HG03575 (cell line): ENCODE data around the gene FSTL4.

Experiments
- ATAC-seq: cut with Tn5 transposase; IDR thresholded peaks from one replicate; pipeline ENCODE4 v1.9.1; 2021; ENCODE audit not compliant: unreplicated experiment, insufficient number of reproducible peaks, low FRiP score; ENCODE audit errors: extremely low read depth

Gene FSTL4

GRCh38 chr5:133612249-133612860 lies at the start of gene FSTL4:
Gene FSTL4, minus strand, starts transcription at chr5:133612541.
- no peak for ATAC-seq

- ATAC-seq, result no peak
Observed at GRCh38 chr5:133661389-133661788, 49.0 kb upstream of the FSTL4 start.

DNA sequence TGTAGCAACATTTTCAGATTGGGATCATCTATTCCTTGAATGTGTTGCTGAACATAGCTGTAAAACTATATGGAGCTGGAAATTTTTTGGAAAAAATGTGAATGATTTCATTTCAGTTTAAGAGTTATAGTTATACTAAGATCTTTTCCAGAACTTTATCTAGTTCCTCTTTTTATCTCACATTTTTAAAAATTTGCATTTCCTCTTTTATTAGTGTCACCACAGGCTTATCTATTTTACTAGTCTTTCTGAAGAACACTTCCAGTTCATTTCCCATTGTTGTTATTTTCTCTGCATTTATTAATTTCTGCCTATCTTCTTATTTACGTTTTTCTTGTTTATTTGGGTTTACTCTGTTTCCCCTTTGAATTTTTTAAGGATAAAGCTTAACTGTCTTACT lies 46.0 kb upstream of the FSTL4 start:
- ATAC-seq, result no peak

DNA sequence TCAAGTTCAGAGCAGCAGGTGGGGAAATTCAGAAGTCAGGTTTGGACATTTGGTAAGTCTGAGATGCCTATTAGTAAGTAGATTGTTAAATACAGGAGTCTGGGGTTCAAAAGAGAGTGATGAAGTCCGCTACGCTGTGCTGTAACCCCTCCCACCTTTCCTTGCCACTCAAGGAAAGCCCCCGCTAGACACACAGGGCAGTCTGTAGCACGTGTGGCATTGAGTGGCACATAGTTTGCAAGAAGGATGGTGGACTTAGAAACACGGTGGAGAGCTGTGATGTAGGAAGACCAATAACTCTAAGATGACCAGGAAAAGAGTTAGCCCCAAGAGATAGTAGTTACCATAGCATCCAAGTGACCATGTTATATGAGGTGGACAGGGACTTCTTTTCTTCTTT lies 44.7 kb upstream of the FSTL4 start:
- no peak for ATAC-seq

- ATAC-seq, result no peak
Observed at GRCh38 chr5:133655966-133656365, 43.6 kb upstream of the FSTL4 start.

DNA sequence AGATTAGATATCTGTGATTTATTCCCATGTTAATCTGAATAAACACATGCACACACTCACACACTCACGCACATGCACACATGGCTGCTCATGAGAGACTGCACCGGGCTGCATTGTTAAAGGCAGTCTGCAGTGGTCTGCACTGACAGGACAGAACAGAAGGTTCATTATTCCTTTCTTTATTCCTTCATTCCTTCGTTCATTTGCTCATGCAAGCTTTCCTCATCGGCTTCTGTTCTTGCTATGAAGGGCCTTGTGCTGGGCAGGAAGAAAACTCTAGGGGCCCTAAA lies 41.4 kb upstream of the FSTL4 start:
- no peak for ATAC-seq

- no peak for ATAC-seq
Observed at GRCh38 chr5:133652951-133653759, 40.8 kb upstream of the FSTL4 start.

- ATAC-seq, result no peak
Observed at GRCh38 chr5:133644000-133644865, 31.9 kb upstream of the FSTL4 start.

GRCh38 chr5:133643365-133643764 lies 31.0 kb upstream of the FSTL4 start:
- no peak for ATAC-seq

GRCh38 chr5:133642153-133642722 lies 29.9 kb upstream of the FSTL4 start:
- ATAC-seq, result no peak

- no peak for ATAC-seq
Observed at GRCh38 chr5:133641683-133642082, 29.3 kb upstream of the FSTL4 start.

DNA sequence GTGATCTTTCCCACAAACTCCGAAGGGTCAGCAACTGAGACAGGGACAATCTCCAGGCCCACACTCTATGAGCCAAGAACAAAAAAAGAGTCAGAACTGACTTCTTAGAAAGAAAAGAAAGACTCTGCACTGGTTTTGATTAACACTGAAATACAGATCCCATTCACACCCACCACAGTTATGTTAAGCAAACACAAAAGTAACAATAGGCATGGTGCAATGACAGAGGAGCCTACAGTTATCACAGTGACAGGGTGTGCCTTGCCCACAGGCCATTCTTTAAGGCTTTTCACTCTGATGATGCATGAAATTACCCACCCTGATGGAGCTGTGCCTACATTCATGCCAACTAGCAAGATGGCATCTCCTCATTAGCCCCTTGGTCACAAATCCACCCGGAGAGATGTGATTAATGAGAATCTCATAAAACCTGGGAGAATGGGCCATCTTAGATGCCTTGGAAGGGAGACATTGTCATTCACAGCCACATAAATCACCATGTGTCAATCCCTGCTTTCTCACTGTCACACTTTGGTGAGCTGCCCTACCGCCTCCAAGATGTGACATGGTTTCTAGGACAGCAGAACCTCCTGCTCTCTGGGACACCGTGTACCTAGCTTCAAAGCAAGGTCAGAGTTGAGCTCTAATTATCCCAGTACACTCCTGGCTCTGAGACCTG lies 27.6 kb upstream of the FSTL4 start:
- no peak for ATAC-seq

DNA sequence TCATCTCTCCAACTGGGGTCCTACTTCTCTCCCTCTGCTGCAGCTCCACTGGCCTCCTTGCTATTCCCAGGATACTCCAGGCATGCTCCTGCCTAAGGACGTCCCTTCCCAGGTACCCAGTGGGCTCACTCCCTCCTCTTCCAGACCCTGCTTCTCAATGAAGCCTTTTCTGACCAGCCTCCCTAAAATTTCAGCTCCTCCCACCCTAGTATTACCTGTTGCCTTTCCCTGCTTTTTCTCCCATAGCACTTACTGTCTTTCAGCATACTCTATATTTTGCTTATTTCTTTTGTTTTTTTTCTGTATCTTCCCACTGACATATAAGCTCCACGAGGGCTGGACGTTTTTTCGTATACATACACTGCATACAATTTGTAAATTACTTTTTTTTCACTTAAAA lies 26.1 kb upstream of the FSTL4 start:
- no peak for ATAC-seq

GRCh38 chr5:133637206-133637605 lies 24.9 kb upstream of the FSTL4 start:
- no peak for ATAC-seq

DNA sequence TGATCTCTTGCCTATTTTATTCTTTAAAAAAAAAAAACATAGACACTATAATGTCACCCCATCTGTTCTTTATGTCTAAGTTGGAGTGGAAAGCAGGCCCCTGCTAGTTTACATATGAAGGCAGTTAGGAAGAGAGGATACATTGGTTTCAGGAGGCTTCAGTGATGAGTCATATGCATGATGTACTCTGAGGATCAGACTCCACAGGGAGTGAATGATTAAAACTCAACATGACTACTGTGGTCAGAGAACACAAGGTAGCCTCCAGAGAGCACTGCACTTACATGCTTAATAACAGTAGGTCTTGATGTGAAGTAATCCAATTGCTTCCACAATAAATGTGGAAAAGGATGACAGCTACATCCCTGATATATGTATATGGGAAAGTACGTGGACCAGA lies 22.7 kb upstream of the FSTL4 start:
- ATAC-seq, result no peak

GRCh38 chr5:133627180-133627579 lies 14.8 kb upstream of the FSTL4 start:
- ATAC-seq, result no peak

GRCh38 chr5:133624316-133624715 lies 12.0 kb upstream of the FSTL4 start:
- no peak for ATAC-seq

DNA sequence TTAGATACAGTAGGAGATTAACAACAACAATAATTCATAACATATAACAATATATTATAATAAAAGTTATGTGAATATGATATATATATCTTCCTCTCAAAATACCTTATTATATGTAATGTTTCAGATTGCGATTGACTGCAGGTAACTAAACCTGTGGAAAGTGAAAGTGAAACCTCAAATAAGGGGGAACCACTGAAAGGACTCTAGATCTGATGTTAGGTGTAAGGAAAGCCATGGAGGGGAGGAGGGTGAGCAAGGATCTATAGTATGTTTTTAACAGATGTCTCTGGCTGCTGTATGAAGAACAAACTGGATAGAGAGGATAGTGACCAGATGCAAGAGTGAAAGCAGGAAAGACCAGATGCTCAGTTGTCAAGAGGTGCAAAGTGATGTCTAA lies 5.8 kb upstream of the FSTL4 start:
- no peak for ATAC-seq

- no peak for ATAC-seq
Observed at GRCh38 chr5:133613743-133614142, 1.4 kb upstream of the FSTL4 start.
